Measurements from ENCODE around the gene C2orf74.

DNA sequence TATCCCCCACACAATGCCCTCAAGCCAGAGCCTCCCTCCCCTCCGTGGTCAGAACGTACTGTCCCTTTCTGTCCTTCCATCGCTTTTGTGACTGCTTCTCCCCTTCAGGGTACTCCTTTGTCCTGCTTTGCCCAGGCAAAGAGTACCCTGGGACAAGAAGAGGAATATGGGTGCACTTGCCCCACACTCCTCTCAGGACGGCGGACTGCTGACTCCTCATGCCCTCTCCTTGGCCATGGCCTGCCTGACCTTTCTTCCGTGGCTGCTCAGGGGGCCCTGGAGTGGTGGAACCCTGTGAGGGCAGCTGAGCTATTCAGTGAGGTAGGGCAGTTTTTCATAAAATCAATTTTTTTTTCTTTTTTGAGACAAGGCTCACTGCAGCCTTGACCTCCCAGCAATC is 18.7 kb downstream of the C2orf74 start:
- TF ChIP-seq EGR1 (IDR thresholded peaks at IDR 0.05) = no peak
- no peak for TF ChIP-seq TEAD4 (IDR thresholded peaks at IDR 0.05)
- no peak for TF ChIP-seq YY1 (IDR thresholded peaks at IDR 0.05; ENCODE audit: low read depth)
- TF ChIP-seq CEBPB (IDR thresholded peaks at IDR 0.05) = no peak

Data from Ishikawa (cell line).